Transverse colon (tissue), 4 donors: ENCODE data around the gene RGR. TPM values are rescaled to one million over a fixed set of nuclear protein-coding genes. Genes with fewer than 3 reads are reported as not detected.

Source experiments
- DNase-seq: peaks from one replicate; pipeline ENCODE4 v3.0.0-alpha.2; 2019
- H3K27ac ChIP-seq, 4 donors: fragments of 200-600 bp; sonication (generic); 2 replicates each; pipeline ENCODE4 v1.5.1; 2016 to 2018; ENCODE audit warnings: inconsistent platforms in 4 of 4
- H3K27me3 ChIP-seq: fragments of 200-600 bp; sonication (generic); 2 replicates; pipeline ENCODE4 v1.5.1; 2017; ENCODE audit warnings: inconsistent platforms
- H3K36me3 ChIP-seq, 4 donors: fragments of 200-600 bp; sonication (generic); 2 replicates each; pipeline ENCODE4 v1.5.1; 2017 to 2019; ENCODE audit warnings: inconsistent platforms in 4 of 4
- H3K4me1 ChIP-seq, 4 donors: fragments of 200-600 bp; sonication (generic); 2 replicates each; pipeline ENCODE4 v1.5.1; 2017 to 2020; ENCODE audit warnings: inconsistent platforms in 4 of 4
- H3K4me3 ChIP-seq, 4 donors: fragments of 200-600 bp; sonication (generic); 1 replicate in 1 of 4; 2 replicates in 3 of 4; pipeline versions ENCODE4 v1.5.1 to v1.6.1; 2017 to 2019; ENCODE audit warnings: inconsistent platforms in 4 of 4
- H3K9me3 ChIP-seq, 2 donors: fragments of 200-600 bp; sonication (generic); 2 replicates each; pipeline ENCODE4 v1.5.1; 2017 to 2019; ENCODE audit warnings: inconsistent platforms in 2 of 2
- EP300 ChIP-seq: sonication (generic); formaldehyde crosslinking; IDR thresholded peaks from one replicate; pipeline ENCODE4 v1.6.1; 2017; ENCODE audit warnings: antibody characterized with exemption, low read depth
- POLR2A ChIP-seq: fragments of 450-650 bp; IDR thresholded peaks from one replicate; pipeline ENCODE4 v1.6.1; 2016; ENCODE audit warnings: antibody characterized with exemption, mild to moderate bottlenecking, moderate library complexity
- POLR2AphosphoS5 ChIP-seq, 3 donors: sonication (generic); formaldehyde crosslinking; IDR thresholded peaks; one replicate each; pipeline ENCODE4 v1.6.1; 2016; ENCODE audit warnings: antibody characterized with exemption in 3 of 3
- WGBS, 2 donors: methylation state at CpG; one replicate each; pipeline ENCODE4 v1.1.5; 2018; ENCODE audit warnings: low coverage in 1 of 2; 5-methylcytosine and 5-hydroxymethylcytosine counted together
- in situ Hi-C, 4 donors: fragments of 200-750 bp; cut with MboI; loops; one replicate each; pipeline versions ENCODE4 v1.15.0 to v1.15.1; 2017; ENCODE audit warnings: low sequenced_read_pairs in 3 of 4, low pct_ligation_motif_present in 1 of 4, low pct_unique_long_range_greater_than_20kb in 1 of 4
- intact Hi-C: fragments of 100-400 bp; cut with DNase I; formaldehyde crosslinking; loops from one replicate; pipeline ENCODE4 v1.15.1; 2023; ENCODE audit warnings: low total_unique reads
- total RNA-seq, 4 donors: library from RNA; depleted of rRNA; stranded (reverse); fragments of >200 nt; gene quantifications; one replicate each; pipeline ENCODE4 v1.1.0, GENCODE V29; 2016
- TF ChIP-seq, protein P1 (sequence below), 5 experiments: fragments of 200-600 bp in 3 of 5; fragments of 450-650 bp in 2 of 5; sonication (generic) in 3 of 5; IDR thresholded peaks; 1 replicate in 2 of 5; 2 replicates in 3 of 5; pipeline ENCODE4 v1.5.1; 2016 to 2017; ENCODE audit warnings: antibody characterized with exemption in 5 of 5, inconsistent platforms in 3 of 5, mild to moderate bottlenecking in 2 of 5, moderate library complexity in 1 of 5

The RGR gene, protein sequence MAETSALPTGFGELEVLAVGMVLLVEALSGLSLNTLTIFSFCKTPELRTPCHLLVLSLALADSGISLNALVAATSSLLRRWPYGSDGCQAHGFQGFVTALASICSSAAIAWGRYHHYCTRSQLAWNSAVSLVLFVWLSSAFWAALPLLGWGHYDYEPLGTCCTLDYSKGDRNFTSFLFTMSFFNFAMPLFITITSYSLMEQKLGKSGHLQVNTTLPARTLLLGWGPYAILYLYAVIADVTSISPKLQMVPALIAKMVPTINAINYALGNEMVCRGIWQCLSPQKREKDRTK
- 1 to 10 TPM in 3 of 4 donors, not detected in 1; 1.1 to 6.0 (median 1.2) TPM for total RNA-seq

DNA sequence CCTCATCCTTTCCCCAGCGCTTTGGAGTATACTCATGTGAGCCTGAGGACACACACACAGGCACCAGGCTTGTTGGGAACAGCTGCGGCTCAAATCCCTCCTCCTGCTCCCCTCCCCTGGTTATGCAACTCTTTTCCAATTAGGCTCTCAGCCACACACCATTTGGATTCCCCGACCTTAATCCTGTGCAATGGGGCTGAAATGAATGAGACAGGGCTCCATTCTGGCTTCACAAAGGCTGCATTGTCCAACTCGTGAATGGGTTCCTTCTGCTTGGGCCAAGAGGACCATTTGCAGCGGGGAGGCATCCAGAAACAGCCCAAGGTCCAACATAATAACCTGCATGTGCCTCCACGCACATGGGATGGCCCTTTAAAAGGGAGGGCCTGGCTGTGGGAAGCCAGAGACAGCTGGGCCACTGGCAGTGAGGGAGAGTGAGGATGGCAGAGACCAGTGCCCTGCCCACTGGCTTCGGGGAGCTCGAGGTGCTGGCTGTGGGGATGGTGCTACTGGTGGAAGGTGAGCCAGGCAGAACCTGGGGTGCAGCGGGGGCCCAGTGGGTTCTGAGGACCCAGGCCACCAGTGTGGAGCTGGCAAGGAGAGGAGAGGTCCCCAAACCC, at the start of gene RGR:
Gene RGR, plus strand, starts transcription at position 403 of the 620 bp plus-strand sequence. Its CDS starts 38 bp downstream, at position 441.
- H3K36me3 ChIP-seq: no peaks in the 10 kb centered on the region
- no peaks in the 10 kb centered on the region for H3K4me1 ChIP-seq
- in situ Hi-C loops: no loop called here
- no peaks in the 10 kb centered on the region for H3K9me3 ChIP-seq
- no peak for DNase-seq
- TF ChIP-seq EP300 (no peak), POLR2AphosphoS5 (IDR thresholded peaks at IDR 0.05) (no peak), POLR2A (no peak)
- TF ChIP-seq, protein P1, sequence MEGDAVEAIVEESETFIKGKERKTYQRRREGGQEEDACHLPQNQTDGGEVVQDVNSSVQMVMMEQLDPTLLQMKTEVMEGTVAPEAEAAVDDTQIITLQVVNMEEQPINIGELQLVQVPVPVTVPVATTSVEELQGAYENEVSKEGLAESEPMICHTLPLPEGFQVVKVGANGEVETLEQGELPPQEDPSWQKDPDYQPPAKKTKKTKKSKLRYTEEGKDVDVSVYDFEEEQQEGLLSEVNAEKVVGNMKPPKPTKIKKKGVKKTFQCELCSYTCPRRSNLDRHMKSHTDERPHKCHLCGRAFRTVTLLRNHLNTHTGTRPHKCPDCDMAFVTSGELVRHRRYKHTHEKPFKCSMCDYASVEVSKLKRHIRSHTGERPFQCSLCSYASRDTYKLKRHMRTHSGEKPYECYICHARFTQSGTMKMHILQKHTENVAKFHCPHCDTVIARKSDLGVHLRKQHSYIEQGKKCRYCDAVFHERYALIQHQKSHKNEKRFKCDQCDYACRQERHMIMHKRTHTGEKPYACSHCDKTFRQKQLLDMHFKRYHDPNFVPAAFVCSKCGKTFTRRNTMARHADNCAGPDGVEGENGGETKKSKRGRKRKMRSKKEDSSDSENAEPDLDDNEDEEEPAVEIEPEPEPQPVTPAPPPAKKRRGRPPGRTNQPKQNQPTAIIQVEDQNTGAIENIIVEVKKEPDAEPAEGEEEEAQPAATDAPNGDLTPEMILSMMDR (IDR thresholded peaks at IDR 0.05): no peak
- intact Hi-C loops: no loop called here
- no peak within 1 kb of the TSS for H3K27ac ChIP-seq
- WGBS, 2 donors: 37 to 71% methylated on average over 1 to 9 of the region's 9 CpGs
- no peaks in the 10 kb centered on the region for H3K27me3 ChIP-seq
- H3K4me3 ChIP-seq: no peak within 1 kb of the TSS

DNA sequence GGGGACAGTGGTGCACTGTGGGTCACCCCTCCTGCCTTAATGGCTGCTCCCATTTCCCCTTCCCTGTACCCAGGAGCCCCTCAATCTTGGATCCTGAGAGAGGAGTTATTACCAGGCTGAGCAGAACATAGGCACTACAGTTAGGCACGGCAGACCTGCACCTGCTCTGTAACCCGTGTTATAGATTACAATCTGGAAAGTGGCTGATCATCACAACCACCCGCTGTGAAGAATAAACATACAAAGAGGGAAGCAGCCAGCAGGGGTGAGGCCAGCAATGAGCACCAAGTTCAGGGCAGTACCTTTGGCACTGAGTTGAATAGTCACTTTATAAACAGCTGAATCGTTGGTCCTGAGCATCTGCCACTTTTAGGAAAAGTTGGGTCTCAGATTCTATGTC, 48.8 kb upstream of the RGR start:
- in situ Hi-C loops: no loop called here
- peak overlapping the region in 1 of 4 donors; percentile 61 for H3K4me3 ChIP-seq
- 10 to 21% methylated on average over 3 to 4 of the region's 4 CpGs for WGBS, 2 donors
- H3K27ac ChIP-seq: peak overlapping the region; percentile 84 to 88 (median 86)
- intact Hi-C loops: no loop called here
- peak; percentile 71 for TF ChIP-seq POLR2A
- TF ChIP-seq EP300: no peak
- TF ChIP-seq, protein P1 (IDR thresholded peaks at IDR 0.05): peak in 2 of 5 experiments; percentile 44 to 49
- TF ChIP-seq POLR2AphosphoS5 (IDR thresholded peaks at IDR 0.05): peak; percentile 39 to 69 (median 62)
- peaks cover 26% of the 10 kb centered on the region for H3K27me3 ChIP-seq
- H3K4me1 ChIP-seq: peaks cover 13 to 65% (median 51%) of the 10 kb centered on the region in 4 donors
- DNase-seq: peak; percentile 76
- no peaks in the 10 kb centered on the region for H3K36me3 ChIP-seq
- no peaks in the 10 kb centered on the region for H3K9me3 ChIP-seq

DNA sequence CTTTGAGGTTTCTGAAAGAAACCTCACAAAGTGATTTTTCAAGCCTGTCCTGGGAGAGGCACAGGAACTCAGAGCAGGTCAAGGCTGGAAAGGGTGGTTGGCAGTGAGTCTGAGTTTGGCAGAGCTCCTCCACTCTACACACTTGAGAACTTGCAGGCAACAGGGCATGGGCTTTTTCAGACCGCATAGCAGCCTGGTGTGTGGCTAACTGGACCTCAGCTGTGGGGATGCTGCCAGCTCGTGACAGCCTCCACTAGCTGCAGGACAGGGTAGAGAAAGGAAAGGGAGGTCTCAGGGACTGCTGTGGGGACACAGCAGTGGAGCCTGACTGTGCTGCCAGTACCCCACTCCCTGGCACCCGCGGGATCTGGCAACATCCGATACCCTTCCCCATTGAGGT, 47.9 kb upstream of the RGR start:
- Histone ChIP-seq H3K36me3 (no peaks in the 10 kb centered on the region), H3K4me3 (no peak overlapping the region), H3K9me3 (no peaks in the 10 kb centered on the region), H3K27me3 (peaks cover 26% of the 10 kb centered on the region), H3K27ac (peak overlapping the region; percentile 84 to 88 (median 86)), H3K4me1 (peaks cover 13 to 73% (median 59%) of the 10 kb centered on the region in 4 donors)
- 45% methylated on average over 5 of the region's 5 CpGs; no CpG with 5 or more reads in 1 of the 2 donors for WGBS, 2 donors
- intact Hi-C loops (no loop called here), in situ Hi-C loops (no loop called here)
- DNase-seq: peak; percentile 23
- TF ChIP-seq, protein P1 (IDR thresholded peaks at IDR 0.05): no peak
- peak in 1 of 3 donors; percentile 21 for TF ChIP-seq POLR2AphosphoS5 (IDR thresholded peaks at IDR 0.05)

DNA sequence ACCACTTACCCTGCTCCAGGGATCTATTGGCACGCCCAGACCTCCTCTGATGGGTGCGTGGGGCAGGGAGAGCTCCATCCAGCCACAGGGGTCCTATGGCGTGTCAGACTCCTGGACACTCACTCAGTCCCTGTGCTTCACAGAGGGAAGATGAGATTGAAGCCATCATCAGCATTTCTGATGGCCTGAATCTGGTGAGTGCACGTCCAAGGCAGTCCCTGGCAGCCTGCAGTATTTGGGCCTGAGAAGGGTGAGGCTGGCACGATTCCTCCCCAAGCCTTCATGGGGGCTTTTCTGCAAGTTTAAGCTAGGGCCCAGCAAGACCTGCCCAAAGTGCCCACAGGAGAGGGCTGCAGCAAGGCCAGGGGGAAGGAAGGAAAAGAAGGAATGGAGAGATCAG, 47.2 kb upstream of the RGR start:
- WGBS, 2 donors: 71% methylated on average over 5 of the region's 5 CpGs; no CpG with 5 or more reads in 1 of the 2 donors
- in situ Hi-C loops (no loop called here), intact Hi-C loops (no loop called here)
- Histone ChIP-seq H3K27ac (peak overlapping the region; percentile 84 to 88 (median 86)), H3K27me3 (peaks cover 26% of the 10 kb centered on the region), H3K9me3 (no peaks in the 10 kb centered on the region), H3K4me3 (no peak overlapping the region), H3K4me1 (peaks cover 13 to 75% (median 59%) of the 10 kb centered on the region in 4 donors), H3K36me3 (no peaks in the 10 kb centered on the region)
- no peak for TF ChIP-seq POLR2AphosphoS5 (IDR thresholded peaks at IDR 0.05)
- no peak for TF ChIP-seq POLR2A
- no peak for TF ChIP-seq EP300
- TF ChIP-seq, protein P1 (IDR thresholded peaks at IDR 0.05): no peak
- DNase-seq: peak; percentile 7
